ENCODE results near the gene UBE2J1. TPM values are rescaled to one million over a fixed set of nuclear protein-coding genes. Genes with fewer than 3 reads are reported as not detected.
A peak's percentile ranks its signal among the peaks of the same experiment; 100 is the strongest.

The UBE2J1 gene
- polyA plus RNA-seq, 2 of the 4 experiments (the other 2 are of a cell fraction), result 12.6 to 32.7 TPM

DNA sequence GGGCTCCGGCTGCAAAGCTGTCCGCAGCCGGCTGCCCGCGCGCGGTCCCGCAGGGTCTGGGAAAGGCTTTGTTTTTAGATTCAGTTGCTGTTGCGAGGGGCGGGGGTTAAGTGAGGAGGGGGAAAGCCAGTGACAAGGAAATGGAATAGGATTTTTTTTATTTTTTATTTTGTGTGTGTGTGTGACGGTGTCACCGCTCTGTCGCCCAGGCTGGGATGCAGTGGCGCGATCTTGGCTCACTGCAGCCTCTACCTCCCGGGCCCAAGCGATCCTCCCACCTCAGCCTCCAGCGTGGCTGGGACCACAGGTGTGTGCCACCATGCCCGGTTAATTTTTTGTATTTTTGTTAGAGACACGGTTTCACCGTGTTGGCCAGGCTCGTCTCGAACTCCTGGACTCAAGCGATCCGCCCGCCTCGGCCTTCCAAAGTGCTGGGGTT lies 615 bp upstream of the UBE2J1 start:
- DNase-seq (ENCODE audit: low read depth in 1 of 2, low spot score in 1 of 2), result peak in 1 of 2 experiments; percentile 6
- FAIRE-seq, result no peak
- TF ChIP-seq CHD2 (IDR thresholded peaks at IDR 0.05; ENCODE audit: low read length, partially characterized antibody) (no peak), CEBPB (IDR thresholded peaks at IDR 0.05) (no peak), USF2 (IDR thresholded peaks at IDR 0.05) (no peak), ZSCAN20 (CRISPR knock-in tag; IDR thresholded peaks at IDR 0.05) (no peak), PBX3 (IDR thresholded peaks at IDR 0.05) (no peak), RFX5 (IDR thresholded peaks at IDR 0.05) (no peak), FOSB (CRISPR knock-in tag; IDR thresholded peaks at IDR 0.05) (no peak), GATA3 (IDR thresholded peaks at IDR 0.05; ENCODE audit: borderline replicate concordance) (no peak), EHF (CRISPR knock-in tag; IDR thresholded peaks at IDR 0.05) (no peak), RCOR1 (IDR thresholded peaks at IDR 0.05; ENCODE audit: low read depth, low read length) (no peak), HDAC2 (IDR thresholded peaks at IDR 0.05) (no peak), MAX (IDR thresholded peaks at IDR 0.05) (no peak), EP300 (IDR thresholded peaks at IDR 0.05) (no peak), MYC (IDR thresholded peaks at IDR 0.05; ENCODE audit: borderline replicate concordance, low read length) (no peak), POLR2AphosphoS2 (conservative IDR thresholded peaks at IDR 0.05; ENCODE audit: low read length) (no peak)
- TF ChIP-seq, protein P1, sequence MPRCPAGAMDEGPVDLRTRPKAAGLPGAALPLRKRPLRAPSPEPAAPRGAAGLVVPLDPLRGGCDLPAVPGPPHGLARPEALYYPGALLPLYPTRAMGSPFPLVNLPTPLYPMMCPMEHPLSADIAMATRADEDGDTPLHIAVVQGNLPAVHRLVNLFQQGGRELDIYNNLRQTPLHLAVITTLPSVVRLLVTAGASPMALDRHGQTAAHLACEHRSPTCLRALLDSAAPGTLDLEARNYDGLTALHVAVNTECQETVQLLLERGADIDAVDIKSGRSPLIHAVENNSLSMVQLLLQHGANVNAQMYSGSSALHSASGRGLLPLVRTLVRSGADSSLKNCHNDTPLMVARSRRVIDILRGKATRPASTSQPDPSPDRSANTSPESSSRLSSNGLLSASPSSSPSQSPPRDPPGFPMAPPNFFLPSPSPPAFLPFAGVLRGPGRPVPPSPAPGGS (IDR thresholded peaks at IDR 0.05), result no peak
- TF ChIP-seq, protein P2, sequence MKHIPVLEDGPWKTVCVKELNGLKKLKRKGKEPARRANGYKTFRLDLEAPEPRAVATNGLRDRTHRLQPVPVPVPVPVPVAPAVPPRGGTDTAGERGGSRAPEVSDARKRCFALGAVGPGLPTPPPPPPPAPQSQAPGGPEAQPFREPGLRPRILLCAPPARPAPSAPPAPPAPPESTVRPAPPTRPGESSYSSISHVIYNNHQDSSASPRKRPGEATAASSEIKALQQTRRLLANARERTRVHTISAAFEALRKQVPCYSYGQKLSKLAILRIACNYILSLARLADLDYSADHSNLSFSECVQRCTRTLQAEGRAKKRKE (CRISPR knock-in tag; IDR thresholded peaks at IDR 0.05; ENCODE audit: low read depth), result no peak
- no peak for ATAC-seq
- Histone ChIP-seq H3K27ac (peak overlapping the region; percentile 94 to 98), H3K9me3 (no peaks in the 10 kb centered on the region), H3K4me2 (peak overlapping the region; percentile 73), H3K4me1 (peaks cover 9% of the 10 kb centered on the region; the same call in 1 of the 3 replicates), H3K4me3 (peak overlapping the region; percentile 72)
- ChIA-PET POLR2A (interaction anchor here (0.8 to 1.8 kb wide), 6 partner anchors 11 to 476 kb away, joined by 3 to 13 read pairs (median 4); partner anchors contain the start of genes CASP8AP2 and PM20D2), CTCF (interaction anchor here (1.1 kb wide), 1 partner anchor 19 kb away, joined by 3 read pairs; no protein-coding TSS in a partner anchor)
- WGBS (ENCODE audit: missing lambda C conversion rate), result 85% methylated on average over 19 of the region's 27 CpGs

GRCh38 chr6:89351671-89352277 lies 748 bp downstream of the UBE2J1 start:
- DNase-seq (ENCODE audit: low read depth in 1 of 2, low spot score in 1 of 2) (no peak), ATAC-seq (no peak), FAIRE-seq (no peak)
- H3K4me1 ChIP-seq, result peaks cover 16% of the 10 kb centered on the region; the same call in 1 of the 3 replicates
- H3K9me3 ChIP-seq, result no peaks in the 10 kb centered on the region
- CTCF ChIA-PET, result interaction anchor here (1.0 to 1.5 kb wide), 3 partner anchors 10 to 40 kb away, joined by 4 to 5 read pairs (median 4); no protein-coding TSS in a partner anchor
- H3K4me2 ChIP-seq, result peak overlapping the region; percentile 73
- POLR2A ChIA-PET, result interaction anchor here (1.0 to 1.8 kb wide), 4 partner anchors 10 to 271 kb away, joined by 3 to 8 read pairs (median 5); partner anchors contain the start of genes PM20D2 and PNRC1
- H3K4me3 ChIP-seq, result peak overlapping the region; percentile 72
- 2% methylated on average over 12 of the region's 12 CpGs for WGBS (ENCODE audit: missing lambda C conversion rate)
- peak overlapping the region; percentile 94 to 98 for H3K27ac ChIP-seq
- no peak for TF ChIP-seq CHD2 (IDR thresholded peaks at IDR 0.05; ENCODE audit: low read length, partially characterized antibody)
- TF ChIP-seq ZNF302 (CRISPR knock-in tag; IDR thresholded peaks at IDR 0.05), result no peak
- TF ChIP-seq CTCF (IDR thresholded peaks at IDR 0.05), result no peak
- TF ChIP-seq HOXA7 (CRISPR knock-in tag; IDR thresholded peaks at IDR 0.05), result no peak
- no peak for TF ChIP-seq ZFP36 (IDR thresholded peaks at IDR 0.05; ENCODE audit: borderline replicate concordance, partially characterized antibody)
- no peak for TF ChIP-seq RFX5 (IDR thresholded peaks at IDR 0.05)
- no peak for TF ChIP-seq HMGXB4 (CRISPR knock-in tag; IDR thresholded peaks at IDR 0.05; ENCODE audit: borderline replicate concordance)
- no peak for TF ChIP-seq HEYL (CRISPR knock-in tag; IDR thresholded peaks at IDR 0.05)
- no peak for TF ChIP-seq KDM1A (IDR thresholded peaks at IDR 0.05; ENCODE audit: low read depth)
- TF ChIP-seq, protein P3, sequence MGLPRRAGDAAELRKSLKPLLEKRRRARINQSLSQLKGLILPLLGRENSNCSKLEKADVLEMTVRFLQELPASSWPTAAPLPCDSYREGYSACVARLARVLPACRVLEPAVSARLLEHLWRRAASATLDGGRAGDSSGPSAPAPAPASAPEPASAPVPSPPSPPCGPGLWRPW (IDR thresholded peaks at IDR 0.05), result no peak
- TF ChIP-seq MAFK (IDR thresholded peaks at IDR 0.05; ENCODE audit: partially characterized antibody), result no peak
- TF ChIP-seq NFE2L2 (conservative IDR thresholded peaks at IDR 0.05; ENCODE audit: low read length), result no peak
- TF ChIP-seq TFCP2L1 (CRISPR knock-in tag; IDR thresholded peaks at IDR 0.05), result no peak
- no peak for TF ChIP-seq CBX8 (IDR thresholded peaks at IDR 0.05)
- TF ChIP-seq POLR2AphosphoS2 (conservative IDR thresholded peaks at IDR 0.05; ENCODE audit: low read length), result no peak
